ENCODE measurements around the gene ERCC6. TPM values are rescaled to one million over a fixed set of nuclear protein-coding genes. Genes with fewer than 3 reads are reported as not detected.

ERCC6 gene
- 184 and 187 TPM in 2 replicates for total RNA-seq
- long read RNA-seq, full-length matches to known transcripts = 141 of 326 reads
- long read RNA-seq, partial matches to known transcripts = 53 of 326 reads
- long read RNA-seq, other reads (novel, unspliced or antisense) = 132 of 326 reads

DNA sequence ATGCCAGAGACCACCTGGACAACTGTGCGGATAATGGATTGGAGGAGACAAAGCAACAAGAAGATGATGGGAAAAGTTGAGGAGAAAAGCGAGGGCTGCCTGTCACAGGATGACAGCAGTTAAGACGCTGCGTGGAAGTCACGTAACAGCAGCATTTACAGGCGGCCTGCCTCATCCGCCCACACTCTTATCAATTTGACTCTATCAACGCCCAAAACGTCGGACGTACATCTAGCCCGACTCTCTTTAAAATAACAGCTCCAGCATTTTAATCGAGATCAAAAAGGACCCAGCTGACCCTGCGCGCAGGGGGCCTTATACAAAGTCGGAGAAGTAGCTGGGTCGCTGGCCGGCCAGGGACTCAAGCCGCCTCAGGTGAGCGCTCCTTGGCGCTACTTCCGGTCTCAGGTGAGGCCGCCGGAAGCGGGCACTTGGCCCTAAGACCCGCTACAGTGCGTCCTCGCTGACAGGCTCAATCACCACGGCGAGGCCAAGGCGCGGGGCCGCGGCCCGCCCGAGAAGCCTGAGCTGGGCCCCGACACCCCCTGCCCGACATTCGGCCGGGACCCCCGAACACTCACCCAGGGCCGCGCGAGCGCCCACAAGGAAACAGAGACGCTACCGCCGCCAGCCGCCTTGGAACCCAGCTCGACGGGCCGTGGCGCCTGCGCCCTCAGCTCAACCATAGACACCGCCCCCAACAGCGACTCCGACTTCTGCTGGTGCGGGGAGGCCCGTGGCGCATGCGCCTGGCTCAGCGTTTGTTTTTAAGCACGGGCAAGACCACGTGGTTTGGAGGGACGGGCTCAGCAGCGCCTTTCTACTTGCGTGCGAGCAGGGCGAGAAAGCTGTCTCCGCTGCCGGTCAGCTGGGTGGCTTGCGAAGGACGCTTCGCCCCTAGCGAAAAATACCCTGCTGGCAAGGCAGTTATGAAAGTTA is at the start of gene ERCC6:
Gene ERCC6, minus strand, starts transcription at position 741 of the 939 bp plus-strand sequence.
- TF ChIP-seq CTCF (IDR thresholded peaks at IDR 0.05) = no peak
- H3K9me3 Mint-ChIP-seq (ENCODE audit: unreplicated experiment) = peaks cover 6% of the 10 kb centered on the region
- H3K4me3 Mint-ChIP-seq (ENCODE audit: unreplicated experiment) = peak within 1 kb of the TSS; percentile 90
- H3K27me3 Mint-ChIP-seq (ENCODE audit: unreplicated experiment) = no peaks in the 10 kb centered on the region
- H3K36me3 Mint-ChIP-seq (ENCODE audit: unreplicated experiment) = peaks cover 19% of the 10 kb centered on the region
- peak; percentile 100 for DNase-seq (ENCODE audit: extremely low spot score, unreplicated experiment)
- peak within 1 kb of the TSS; percentile 98 for H3K27ac Mint-ChIP-seq (ENCODE audit: unreplicated experiment)
- peaks cover 52% of the 10 kb centered on the region for H3K4me1 Mint-ChIP-seq (ENCODE audit: unreplicated experiment)

DNA sequence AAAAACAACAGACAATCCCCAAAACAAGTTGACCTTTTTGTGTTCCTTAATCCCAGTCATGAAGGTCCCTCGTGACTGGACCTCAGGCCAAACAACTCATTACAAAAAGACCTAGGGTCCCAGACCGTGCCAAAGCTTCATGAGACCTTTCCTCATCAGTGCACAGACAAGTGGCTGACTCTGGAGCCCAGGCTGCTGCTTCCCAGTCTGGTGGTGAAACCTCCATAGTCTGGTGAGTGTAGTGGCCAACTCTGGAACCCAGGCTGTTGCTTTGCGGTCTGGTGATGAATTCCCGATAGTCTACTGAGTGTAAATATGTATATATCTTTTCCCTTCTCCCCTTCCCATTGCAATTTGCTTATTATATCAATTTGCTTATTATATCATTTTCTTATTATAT is 49.1 kb upstream of the ERCC6 start:
- H3K4me1 Mint-ChIP-seq (ENCODE audit: unreplicated experiment) = peaks cover 25% of the 10 kb centered on the region
- TF ChIP-seq CTCF (IDR thresholded peaks at IDR 0.05) = no peak
- H3K4me3 Mint-ChIP-seq (ENCODE audit: unreplicated experiment) = no peak overlapping the region
- no peaks in the 10 kb centered on the region for H3K27me3 Mint-ChIP-seq (ENCODE audit: unreplicated experiment)
- no peak overlapping the region for H3K27ac Mint-ChIP-seq (ENCODE audit: unreplicated experiment)
- no peaks in the 10 kb centered on the region for H3K9me3 Mint-ChIP-seq (ENCODE audit: unreplicated experiment)
- H3K36me3 Mint-ChIP-seq (ENCODE audit: unreplicated experiment) = no peaks in the 10 kb centered on the region
- peak; percentile 53 for DNase-seq (ENCODE audit: extremely low spot score, unreplicated experiment)

- no peaks in the 10 kb centered on the region for H3K27me3 Mint-ChIP-seq (ENCODE audit: unreplicated experiment)
Observed at GRCh38 chr10:49585387-49585786, 46.5 kb upstream of the ERCC6 start.

DNA sequence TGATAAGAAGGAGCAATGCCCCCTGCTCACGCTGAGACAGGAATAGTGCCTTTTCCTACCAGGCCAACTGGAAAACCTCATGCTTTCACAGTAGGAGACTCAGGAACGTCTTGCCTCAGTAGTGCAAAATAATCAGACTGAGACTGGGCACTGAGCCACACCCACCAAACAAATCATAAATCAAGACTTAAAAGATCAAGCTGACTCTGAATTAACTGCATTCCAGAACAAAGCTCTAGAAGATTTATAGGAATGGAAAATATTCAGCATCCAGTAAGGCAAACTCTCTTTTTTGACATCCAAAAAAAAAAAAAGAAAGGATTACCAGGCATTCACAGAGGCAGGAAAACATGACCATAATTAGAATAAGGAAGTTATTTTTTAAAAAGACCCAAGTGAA is 40.7 kb upstream of the ERCC6 start:
- H3K4me1 Mint-ChIP-seq (ENCODE audit: unreplicated experiment) = peaks cover 47% of the 10 kb centered on the region
- TF ChIP-seq CTCF (IDR thresholded peaks at IDR 0.05) = no peak
- no peak for DNase-seq (ENCODE audit: extremely low spot score, unreplicated experiment)
- H3K4me3 Mint-ChIP-seq (ENCODE audit: unreplicated experiment) = no peak overlapping the region
- H3K36me3 Mint-ChIP-seq (ENCODE audit: unreplicated experiment) = no peaks in the 10 kb centered on the region
- H3K9me3 Mint-ChIP-seq (ENCODE audit: unreplicated experiment) = peaks cover 13% of the 10 kb centered on the region
- peak overlapping the region; percentile 76 for H3K27ac Mint-ChIP-seq (ENCODE audit: unreplicated experiment)
- no peaks in the 10 kb centered on the region for H3K27me3 Mint-ChIP-seq (ENCODE audit: unreplicated experiment)

More at GRCh38 chr10:49585387-49585786, 46.5 kb upstream of the ERCC6 start:
- H3K4me3 Mint-ChIP-seq (ENCODE audit: unreplicated experiment) = no peak overlapping the region
- H3K36me3 Mint-ChIP-seq (ENCODE audit: unreplicated experiment) = no peaks in the 10 kb centered on the region
- H3K27ac Mint-ChIP-seq (ENCODE audit: unreplicated experiment) = peak overlapping the region; percentile 64
- TF ChIP-seq CTCF (IDR thresholded peaks at IDR 0.05) = no peak
- peaks cover 42% of the 10 kb centered on the region for H3K4me1 Mint-ChIP-seq (ENCODE audit: unreplicated experiment)
- DNase-seq (ENCODE audit: extremely low spot score, unreplicated experiment) = no peak
- H3K9me3 Mint-ChIP-seq (ENCODE audit: unreplicated experiment) = peaks cover 3% of the 10 kb centered on the region

GRCh38 chr10:49578392-49578791 is 39.5 kb upstream of the ERCC6 start:
- peaks cover 13% of the 10 kb centered on the region for H3K9me3 Mint-ChIP-seq (ENCODE audit: unreplicated experiment)
- no peaks in the 10 kb centered on the region for H3K27me3 Mint-ChIP-seq (ENCODE audit: unreplicated experiment)
- H3K4me1 Mint-ChIP-seq (ENCODE audit: unreplicated experiment) = peaks cover 39% of the 10 kb centered on the region
- no peak for DNase-seq (ENCODE audit: extremely low spot score, unreplicated experiment)
- no peak overlapping the region for H3K27ac Mint-ChIP-seq (ENCODE audit: unreplicated experiment)
- H3K4me3 Mint-ChIP-seq (ENCODE audit: unreplicated experiment) = no peak overlapping the region
- TF ChIP-seq CTCF (IDR thresholded peaks at IDR 0.05) = no peak
- no peaks in the 10 kb centered on the region for H3K36me3 Mint-ChIP-seq (ENCODE audit: unreplicated experiment)
